HepG2 (cell line): ENCODE results near the gene CCL23. TPM values are rescaled to one million over a fixed set of nuclear protein-coding genes. Genes with fewer than 3 reads are reported as not detected.

ENCODE experiments used
- CTCF ChIP-seq: sonication (generic); formaldehyde crosslinking; IDR thresholded peaks from 2 replicates; pipeline ENCODE4 v1.5.0; 2020; ENCODE audit warnings: mild to moderate bottlenecking, missing genetic modification reagents, moderate library complexity
- FOXO1 ChIP-seq: sonication (generic); formaldehyde crosslinking; IDR thresholded peaks from 2 replicates; pipeline ENCODE4 v1.4.0; 2020; ENCODE audit warnings: missing genetic modification reagents
- HDAC6 ChIP-seq: fragments of 200-600 bp; sonication (generic); IDR thresholded peaks from 2 replicates; pipeline ENCODE4 v1.7.0; 2017; ENCODE audit warnings: mild to moderate bottlenecking, antibody characterized with exemption, low read length, low read depth
- HNF1B ChIP-seq: sonication (generic); formaldehyde crosslinking; IDR thresholded peaks from 2 replicates; pipeline ENCODE4 v1.5.1; 2020; ENCODE audit warnings: mild to moderate bottlenecking, moderate library complexity, missing genetic modification reagents
- IKZF4 ChIP-seq: sonication (generic); formaldehyde crosslinking; IDR thresholded peaks from 2 replicates; pipeline ENCODE4 v1.5.1; 2020; ENCODE audit warnings: borderline replicate concordance, mild to moderate bottlenecking, low read depth, missing genetic modification reagents; ENCODE audit errors: not compliant biosample characterization
- KLF16 ChIP-seq, 2 experiments: sonication (generic) in 1 of 2; formaldehyde crosslinking in 1 of 2; IDR thresholded peaks; 2 replicates each; pipeline versions ENCODE4 v1.6.1 to v1.8.0; 2016 to 2023; ENCODE audit warnings: missing genetic modification reagents in 2 of 2, missing compliant biosample characterization in 1 of 2
- MTF2 ChIP-seq: sonication (generic); formaldehyde crosslinking; IDR thresholded peaks from 2 replicates; pipeline ENCODE4 v1.5.0; 2020; ENCODE audit warnings: missing genetic modification reagents, borderline replicate concordance
- NFE2 ChIP-seq: sonication (generic); formaldehyde crosslinking; IDR thresholded peaks from 2 replicates; pipeline ENCODE4 v1.4.0; 2020; ENCODE audit warnings: missing genetic modification reagents
- RAD51 ChIP-seq: fragments of 450-650 bp; IDR thresholded peaks from 2 replicates; pipeline ENCODE4 v1.6.1; 2016; ENCODE audit warnings: borderline replicate concordance
- SIX4 ChIP-seq: sonication (generic); formaldehyde crosslinking; IDR thresholded peaks from 2 replicates; pipeline ENCODE4 v1.4.0; 2020; ENCODE audit warnings: missing genetic modification reagents
- SKI ChIP-seq: fragments of 450-650 bp; IDR thresholded peaks from one replicate; pipeline ENCODE4 v1.6.1; 2018; ENCODE audit warnings: mild to moderate bottlenecking; ENCODE audit not compliant: partially characterized antibody
- SRSF4 ChIP-seq: fragments of 200-400 bp; formaldehyde crosslinking; IDR thresholded peaks from one replicate; pipeline ENCODE4 v1.6.1; 2018; ENCODE audit warnings: mild to moderate bottlenecking, low read depth, low read length, moderate library complexity; ENCODE audit not compliant: poor library complexity, severe bottlenecking
- STAG1 ChIP-seq: sonication (generic); formaldehyde crosslinking; IDR thresholded peaks from 2 replicates; pipeline ENCODE4 v1.4.0; 2020; ENCODE audit warnings: missing genetic modification reagents
- WIZ ChIP-seq: sonication (generic); formaldehyde crosslinking; IDR thresholded peaks from 2 replicates; pipeline ENCODE4 v1.5.1; 2020; ENCODE audit warnings: mild to moderate bottlenecking, missing genetic modification reagents
- ZBTB43 ChIP-seq: sonication (generic); formaldehyde crosslinking; conservative IDR thresholded peaks from 2 replicates; pipeline ENCODE4 v1.4.0; 2020; ENCODE audit warnings: missing genetic modification reagents
- ZC3H13 ChIP-seq: sonication (generic); formaldehyde crosslinking; IDR thresholded peaks from 2 replicates; pipeline ENCODE4 v1.8.1; 2023; ENCODE audit warnings: mild to moderate bottlenecking, missing genetic modification reagents, moderate library complexity
- ZNF138 ChIP-seq: sonication (generic); formaldehyde crosslinking; IDR thresholded peaks from 2 replicates; pipeline ENCODE4 v1.5.0; 2020; ENCODE audit warnings: mild to moderate bottlenecking, low read depth, missing genetic modification reagents
- ZNF17 ChIP-seq: sonication (generic); formaldehyde crosslinking; IDR thresholded peaks from 2 replicates; pipeline ENCODE4 v1.5.0; 2020; ENCODE audit warnings: mild to moderate bottlenecking, missing genetic modification reagents
- ZNF317 ChIP-seq: sonication (generic); formaldehyde crosslinking; IDR thresholded peaks from 2 replicates; pipeline ENCODE4 v1.5.0; 2020; ENCODE audit warnings: mild to moderate bottlenecking, missing genetic modification reagents
- ZNF496 ChIP-seq: sonication (generic); formaldehyde crosslinking; IDR thresholded peaks from 2 replicates; pipeline ENCODE4 v1.8.1; 2023; ENCODE audit warnings: mild to moderate bottlenecking, moderate library complexity, missing genetic modification reagents; ENCODE audit not compliant: insufficient replicate concordance
- ZNF589 ChIP-seq: sonication (generic); formaldehyde crosslinking; conservative IDR thresholded peaks from 2 replicates; pipeline ENCODE4 v1.8.0; 2022; ENCODE audit warnings: mild to moderate bottlenecking, moderate library complexity, missing genetic modification reagents
- ZNF660 ChIP-seq: sonication (generic); formaldehyde crosslinking; IDR thresholded peaks from 2 replicates; pipeline ENCODE4 v1.5.1; 2020; ENCODE audit warnings: mild to moderate bottlenecking, low read depth, missing genetic modification reagents, borderline replicate concordance
- ZNF770 ChIP-seq: sonication (generic); formaldehyde crosslinking; IDR thresholded peaks from 2 replicates; pipeline ENCODE4 v1.5.0; 2020; ENCODE audit warnings: mild to moderate bottlenecking, missing genetic modification reagents
- polyA plus RNA-seq, 8 experiments: library from polyadenylated mRNA; depleted of rRNA in 3 of 8; stranded (reverse) in 7 of 8; unstranded in 1 of 8; fragments of >200 nt; fragmentation: Illumina TruSeq in 4 of 8; extraction: Trizol in 4 of 8; gene quantifications; 2 replicates each; pipeline versions ENCODE4 v1.2.1 to v1.2.3, GENCODE V29; 2011 to 2016; ENCODE audit warnings: low read depth in 4 of 8, missing spikeins in 1 of 8, mixed read lengths in 1 of 8; ENCODE audit not compliant: insufficient read depth in 1 of 8
- total RNA-seq, 5 experiments: library from RNA; depleted of rRNA; stranded (reverse); fragments of >200 nt; fragmentation: Illumina TruSeq; extraction: Trizol; gene quantifications; 2 replicates each; pipeline ENCODE4 v1.2.3, GENCODE V29; 2016; ENCODE audit warnings: low read depth in 1 of 5

Gene CCL23
- total and polyA plus RNA-seq, 2 of the 13 experiments (the other 11 are each of a cell fraction or from before 2014, with no cell fraction given): not detected

GRCh38 chr17:35969558-35970380, 48.0 kb downstream of the CCL23 start (continued):
- TF ChIP-seq ZNF770 (CRISPR knock-in tag) (no peak), IKZF4 (CRISPR knock-in tag) (no peak), ZNF660 (CRISPR knock-in tag) (no peak), WIZ (CRISPR knock-in tag) (no peak), SRSF4 (no peak), ZBTB43 (CRISPR knock-in tag) (no peak), ZNF317 (CRISPR knock-in tag) (0 out of 2 replicates have a peak, but pooled peaks have one; percentile 30), NFE2 (CRISPR knock-in tag) (no peak), ZNF589 (CRISPR knock-in tag) (no peak), SIX4 (CRISPR knock-in tag) (no peak), MTF2 (no peak), ZNF138 (no peak), STAG1 (CRISPR knock-in tag) (peak; percentile 97), ZC3H13 (no peak), SKI (no peak), HDAC6 (no peak), KLF16 (CRISPR knock-in tag; IDR thresholded peaks at IDR 0.05) (0 out of 4 replicates have a peak, but pooled peaks of 1 of the 2 experiments have one; percentile 9), FOXO1 (CRISPR knock-in tag) (peak; percentile 14; the same call in 1 of the 2 replicates), HNF1B (CRISPR knock-in tag) (no peak), RAD51 (no peak), CTCF (CRISPR knock-in tag) (peak; percentile 94), ZNF496 (no peak), ZNF17 (CRISPR knock-in tag) (no peak)
